HepG2 (cell line): ENCODE measurements around the gene DDIT4. TPM values are rescaled to one million over a fixed set of nuclear protein-coding genes. Genes with fewer than 3 reads are reported as not detected.

Source experiments
- AGO2 ChIP-seq: fragments of 200-400 bp; formaldehyde crosslinking; optimal IDR thresholded peaks from 2 replicates; pipeline ENCODE3; 2017; ENCODE audit warnings: mild to moderate bottlenecking, low read depth, low read length, moderate library complexity
- ARID2 ChIP-seq: sonication (generic); formaldehyde crosslinking; IDR thresholded peaks from 2 replicates; pipeline ENCODE4 v1.8.1; 2022; ENCODE audit warnings: mild to moderate bottlenecking, missing genetic modification reagents, borderline replicate concordance
- ETV5 ChIP-seq: IDR thresholded peaks from 2 replicates; pipeline ENCODE4 v1.6.1; 2018; ENCODE audit warnings: missing biosample characterization, missing genetic modification reagents, inconsistent platforms, borderline replicate concordance
- FOSL2 ChIP-seq: sonication (generic); formaldehyde crosslinking; IDR thresholded peaks from 2 replicates; pipeline ENCODE4 v1.4.0; 2020; ENCODE audit warnings: missing genetic modification reagents
- HNF4A ChIP-seq: sonication (generic); formaldehyde crosslinking; IDR thresholded peaks from 2 replicates; pipeline ENCODE4 v1.4.0; 2020; ENCODE audit warnings: missing genetic modification reagents
- MYC ChIP-seq: sonication (generic); formaldehyde crosslinking; IDR thresholded peaks from 2 replicates; pipeline ENCODE4 v1.9.0; 2021; ENCODE audit warnings: missing genetic modification reagents, borderline replicate concordance
- NCOA2 ChIP-seq: sonication (generic); formaldehyde crosslinking; IDR thresholded peaks from 2 replicates; pipeline ENCODE4 v1.8.0; 2022; ENCODE audit warnings: inconsistent platforms
- NRL ChIP-seq: sonication (generic); formaldehyde crosslinking; IDR thresholded peaks from 2 replicates; pipeline ENCODE4 v1.5.0; 2020; ENCODE audit warnings: missing genetic modification reagents, mild to moderate bottlenecking, moderate library complexity, borderline replicate concordance
- PATZ1 ChIP-seq: sonication (generic); formaldehyde crosslinking; IDR thresholded peaks from 2 replicates; pipeline ENCODE4 v1.4.0; 2020; ENCODE audit warnings: missing genetic modification reagents
- RBAK ChIP-seq: sonication (generic); formaldehyde crosslinking; IDR thresholded peaks from 2 replicates; pipeline ENCODE4 v1.5.1; 2020; ENCODE audit warnings: mild to moderate bottlenecking, missing genetic modification reagents
- RBM22 ChIP-seq: fragments of 200-400 bp; formaldehyde crosslinking; optimal IDR thresholded peaks from 2 replicates; pipeline ENCODE3; 2017; ENCODE audit warnings: mild to moderate bottlenecking, low read length, moderate library complexity
- RXRA ChIP-seq: sonication (generic); formaldehyde crosslinking; IDR thresholded peaks from 2 replicates; pipeline ENCODE4 v1.5.1; 2020; ENCODE audit warnings: missing genetic modification reagents
- SAP130 ChIP-seq: IDR thresholded peaks from 2 replicates; pipeline ENCODE4 v1.6.1; 2016; ENCODE audit warnings: low read depth
- TARDBP ChIP-seq: sonication (generic); formaldehyde crosslinking; IDR thresholded peaks from 2 replicates; pipeline ENCODE4 v1.8.0; 2022; ENCODE audit warnings: mild to moderate bottlenecking, missing genetic modification reagents
- TEAD3 ChIP-seq: optimal IDR thresholded peaks from 2 replicates; pipeline ENCODE3; 2016; ENCODE audit warnings: borderline replicate concordance
- THAP9 ChIP-seq: sonication (generic); formaldehyde crosslinking; IDR thresholded peaks from 2 replicates; pipeline ENCODE4; 2020; ENCODE audit warnings: missing genetic modification reagents, mild to moderate bottlenecking, borderline replicate concordance
- THRA ChIP-seq: sonication (generic); formaldehyde crosslinking; IDR thresholded peaks from 2 replicates; pipeline ENCODE4 v1.4.0; 2020; ENCODE audit warnings: missing genetic modification reagents, borderline replicate concordance
- XRCC5 ChIP-seq: fragments of 200-400 bp; formaldehyde crosslinking; optimal IDR thresholded peaks from 2 replicates; pipeline ENCODE3; 2017; ENCODE audit warnings: mild to moderate bottlenecking, low read length
- ZBTB49 ChIP-seq: sonication (generic); formaldehyde crosslinking; IDR thresholded peaks from 2 replicates; pipeline ENCODE4 v1.4.0; 2020; ENCODE audit warnings: missing genetic modification reagents, borderline replicate concordance
- ZNF124 ChIP-seq: sonication (generic); formaldehyde crosslinking; IDR thresholded peaks from 2 replicates; pipeline ENCODE4 v1.4.0; 2020; ENCODE audit warnings: missing genetic modification reagents
- ZNF296 ChIP-seq: sonication (generic); formaldehyde crosslinking; conservative IDR thresholded peaks from 2 replicates; pipeline ENCODE4 v1.5.0; 2020; ENCODE audit warnings: mild to moderate bottlenecking, missing genetic modification reagents
- ZNF792 ChIP-seq: IDR thresholded peaks from 2 replicates; pipeline ENCODE4 v1.6.1; 2016
- polyA plus RNA-seq, 8 experiments: library from polyadenylated mRNA; depleted of rRNA in 3 of 8; stranded (reverse) in 7 of 8; unstranded in 1 of 8; fragments of >200 nt; fragmentation: Illumina TruSeq in 4 of 8; extraction: Trizol in 4 of 8; gene quantifications; 2 replicates each; pipeline versions ENCODE4 v1.2.1 to v1.2.3, GENCODE V29; 2011 to 2016; ENCODE audit warnings: low read depth in 4 of 8, missing spikeins in 1 of 8, mixed read lengths in 1 of 8; ENCODE audit not compliant: insufficient read depth in 1 of 8
- total RNA-seq, 5 experiments: library from RNA; depleted of rRNA; stranded (reverse); fragments of >200 nt; fragmentation: Illumina TruSeq; extraction: Trizol; gene quantifications; 2 replicates each; pipeline ENCODE4 v1.2.3, GENCODE V29; 2016; ENCODE audit warnings: low read depth in 1 of 5

Gene DDIT4
- total and polyA plus RNA-seq, 2 of the 13 experiments (the other 11 are each of a cell fraction or from before 2014, with no cell fraction given), result 35.6 to 40.7 TPM

GRCh38 chr10:72308320-72308987 is 34.7 kb downstream of the DDIT4 start (continued):
- peak; percentile 4; the same call in 1 of the 2 replicates for TF ChIP-seq THAP9 (CRISPR knock-in tag)
- TF ChIP-seq THRA (CRISPR knock-in tag), result peak; percentile 21; the same call in 1 of the 2 replicates
- TF ChIP-seq AGO2, result no peak
- TF ChIP-seq TARDBP (CRISPR knock-in tag), result peak; percentile 18; the same call in 1 of the 2 replicates
- TF ChIP-seq HNF4A (CRISPR knock-in tag), result peak; percentile 30; the same call in 1 of the 2 replicates
- TF ChIP-seq ZNF124 (CRISPR knock-in tag), result peak; percentile 16; the same call in 1 of the 2 replicates
- peak; percentile 32; the same call in 1 of the 2 replicates for TF ChIP-seq NCOA2
- TF ChIP-seq RXRA, result 0 out of 2 replicates have a peak, but pooled peaks have one; percentile 30
- no peak for TF ChIP-seq ARID2
- no peak for TF ChIP-seq ZNF792
- peak; percentile 53; the same call in 1 of the 2 replicates for TF ChIP-seq ETV5
- 0 out of 2 replicates have a peak, but pooled peaks have one; percentile 28 for TF ChIP-seq NRL
- TF ChIP-seq RBM22, result no peak
- TF ChIP-seq XRCC5, result peak; percentile 22
- peak; percentile 39 for TF ChIP-seq TEAD3 (CRISPR knock-in tag)
- TF ChIP-seq MYC (CRISPR knock-in tag), result 0 out of 2 replicates have a peak, but pooled peaks have one; percentile 18
- TF ChIP-seq ZBTB49 (CRISPR knock-in tag), result no peak
- peak; percentile 86 for TF ChIP-seq FOSL2 (CRISPR knock-in tag)
- TF ChIP-seq ZNF296 (CRISPR knock-in tag), result no peak
- TF ChIP-seq PATZ1, result peak; percentile 58
- peak; percentile 41 for TF ChIP-seq SAP130
- TF ChIP-seq RBAK (CRISPR knock-in tag), result peak; percentile 49; the same call in 1 of the 2 replicates
